Duodenal mucosa (tissue), 2 donors: ENCODE measurements around the gene PRAMEF14.
"Not testable (repeated sequence)": the region's sequence is repeated elsewhere in the genome, so short reads cannot be mapped to it uniquely, and the experiment has no call there.

Experiments
- H3K27ac ChIP-seq: one replicate; pipeline ENCODE4 v1.7.0; 2013; ENCODE audit warnings: low read depth, low read length
- H3K27me3 ChIP-seq, 2 donors: one replicate each; pipeline ENCODE4 v1.7.0; 2013; ENCODE audit warnings: low read length in 2 of 2, control low read depth in 1 of 2; ENCODE audit not compliant: insufficient read depth in 2 of 2, control insufficient read depth in 1 of 2
- H3K36me3 ChIP-seq, 2 donors: one replicate each; pipeline ENCODE4 v1.7.0; 2013; ENCODE audit warnings: low read length in 2 of 2, control low read depth in 1 of 2; ENCODE audit not compliant: insufficient read depth in 2 of 2, control insufficient read depth in 1 of 2
- H3K4me1 ChIP-seq, 2 donors: one replicate each; pipeline ENCODE4 v1.7.0; 2013; ENCODE audit warnings: low read length in 2 of 2, control low read depth in 1 of 2; ENCODE audit not compliant: insufficient read depth in 2 of 2, control insufficient read depth in 1 of 2
- H3K4me3 ChIP-seq, 2 donors: one replicate each; pipeline ENCODE4 v1.7.0; 2013; ENCODE audit warnings: low read length in 2 of 2, low read depth in 1 of 2
- H3K9ac ChIP-seq, 2 donors: one replicate each; pipeline ENCODE4 v1.7.0; 2013; ENCODE audit warnings: low read length in 2 of 2, low read depth in 1 of 2
- H3K9me3 ChIP-seq, 2 donors: one replicate each; pipeline ENCODE4 v1.7.0; 2013; ENCODE audit warnings: low read length in 2 of 2, control low read depth in 1 of 2; ENCODE audit not compliant: control insufficient read depth in 1 of 2

The PRAMEF14 gene

DNA sequence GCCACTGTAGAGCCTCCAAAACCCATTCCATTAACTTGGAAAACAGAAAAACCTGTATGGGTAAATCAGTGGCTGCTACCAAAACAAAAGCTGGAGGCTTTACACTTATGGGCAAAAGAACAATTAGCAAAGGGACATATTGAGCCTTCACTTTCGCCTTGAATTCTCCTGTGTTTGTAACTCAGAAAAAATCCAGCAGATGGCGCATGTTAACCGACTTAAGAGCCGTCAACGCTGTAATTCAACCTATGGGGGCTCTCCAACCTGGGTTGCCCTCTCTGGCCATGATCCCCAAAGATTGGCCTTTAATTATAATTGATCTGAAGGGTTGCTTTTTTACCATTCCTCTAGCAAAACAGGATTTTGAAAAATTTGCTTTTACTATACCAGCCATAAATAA is 9.8 kb upstream of the PRAMEF14 start:
- H3K4me1 ChIP-seq, H3K4me3 ChIP-seq, H3K27ac ChIP-seq, H3K27me3 ChIP-seq, H3K9ac ChIP-seq, H3K36me3 ChIP-seq, H3K9me3 ChIP-seq: not testable (repeated sequence)

- not testable (repeated sequence) for H3K4me1 ChIP-seq, H3K27ac ChIP-seq, H3K27me3 ChIP-seq, H3K9me3 ChIP-seq, H3K9ac ChIP-seq, H3K4me3 ChIP-seq, H3K36me3 ChIP-seq
Measured at GRCh38 chr1:13354475-13354874, 7.5 kb upstream of the PRAMEF14 start.

- not testable (repeated sequence) for H3K27me3 ChIP-seq, H3K9ac ChIP-seq, H3K4me3 ChIP-seq, H3K27ac ChIP-seq, H3K9me3 ChIP-seq, H3K36me3 ChIP-seq, H3K4me1 ChIP-seq
Measured at GRCh38 chr1:13353476-13353875, 6.5 kb upstream of the PRAMEF14 start.

DNA sequence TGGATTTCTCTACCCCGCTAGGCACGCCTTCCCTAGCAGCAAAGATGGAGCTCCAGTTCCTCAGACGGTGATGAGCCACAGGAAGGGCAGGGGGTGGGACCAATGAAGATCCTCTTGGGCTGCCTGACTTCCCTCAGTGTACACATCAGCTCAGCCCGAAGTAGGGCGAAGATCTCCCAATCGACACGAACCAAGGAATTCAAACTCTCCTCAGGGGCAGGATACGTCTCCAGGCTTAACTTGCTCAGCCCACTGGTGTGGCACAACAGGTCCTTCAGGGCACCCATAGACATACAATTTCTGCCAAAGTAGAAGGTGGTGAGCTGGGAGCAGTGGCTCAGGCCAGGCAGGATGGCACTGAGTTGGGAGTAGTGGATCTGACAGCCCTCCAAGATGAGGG is 4.4 kb downstream of the PRAMEF14 start:
- H3K9me3 ChIP-seq, H3K36me3 ChIP-seq, H3K27ac ChIP-seq: not testable (repeated sequence)

DNA sequence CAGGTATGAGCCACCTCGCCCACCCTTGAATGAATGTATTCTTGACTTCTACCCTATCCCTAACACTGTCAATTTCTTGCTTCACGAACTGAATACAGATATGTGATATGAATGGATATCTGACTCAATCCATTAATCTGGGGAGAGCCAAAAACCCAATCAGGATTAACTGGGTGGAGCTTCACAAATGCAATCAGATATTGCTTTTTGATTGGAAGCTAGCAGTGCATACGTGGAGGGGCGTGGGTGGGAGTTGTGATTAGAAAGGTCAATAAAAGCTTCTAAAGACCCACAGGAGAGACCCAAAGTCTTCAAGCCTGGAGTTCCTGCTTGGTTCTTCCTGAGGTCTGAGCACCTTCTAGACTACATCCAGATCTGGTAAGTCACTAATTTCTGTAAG is 31.7 kb downstream of the PRAMEF14 start, which contains the start of gene PRAMEF15:
Gene PRAMEF15, plus strand, starts transcription at position 301 of the 400 bp plus-strand sequence. CDS start 2,827 bp downstream, outside the sequence.
- H3K27me3 ChIP-seq, H3K4me1 ChIP-seq, H3K36me3 ChIP-seq, H3K27ac ChIP-seq, H3K4me3 ChIP-seq, H3K9ac ChIP-seq, H3K9me3 ChIP-seq: not testable (repeated sequence)

More for the DNA sequence above, 4.4 kb downstream of the PRAMEF14 start:
- H3K27me3 ChIP-seq, H3K4me3 ChIP-seq, H3K9ac ChIP-seq, H3K4me1 ChIP-seq: not testable (repeated sequence)

DNA sequence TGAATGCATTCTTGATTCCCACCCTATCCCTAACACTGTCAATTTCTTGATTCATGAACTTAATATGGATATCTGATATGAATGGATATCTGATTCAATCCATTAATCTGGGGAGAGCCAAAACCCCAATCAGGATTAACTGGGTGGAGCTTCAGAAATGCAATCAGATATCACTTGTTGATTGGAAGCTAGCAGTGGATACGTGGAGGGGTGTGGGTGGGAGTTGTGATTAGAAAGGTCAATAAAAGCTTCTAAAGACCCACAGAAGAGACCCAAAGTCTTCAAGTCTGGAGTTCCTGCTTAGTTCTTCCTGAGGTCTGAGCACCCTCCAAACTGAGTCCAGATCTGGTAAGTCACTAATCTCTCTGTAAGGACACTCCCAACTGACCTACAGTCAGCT is 43.7 kb downstream of the PRAMEF14 start, which contains the start of gene PRAMEF33:
Gene PRAMEF33, plus strand, starts transcription at position 301 of the 400 bp plus-strand sequence. CDS start 2,416 bp downstream, outside the sequence.
- H3K36me3 ChIP-seq, H3K27ac ChIP-seq, H3K9ac ChIP-seq, H3K4me3 ChIP-seq, H3K4me1 ChIP-seq, H3K27me3 ChIP-seq, H3K9me3 ChIP-seq: not testable (repeated sequence)

DNA sequence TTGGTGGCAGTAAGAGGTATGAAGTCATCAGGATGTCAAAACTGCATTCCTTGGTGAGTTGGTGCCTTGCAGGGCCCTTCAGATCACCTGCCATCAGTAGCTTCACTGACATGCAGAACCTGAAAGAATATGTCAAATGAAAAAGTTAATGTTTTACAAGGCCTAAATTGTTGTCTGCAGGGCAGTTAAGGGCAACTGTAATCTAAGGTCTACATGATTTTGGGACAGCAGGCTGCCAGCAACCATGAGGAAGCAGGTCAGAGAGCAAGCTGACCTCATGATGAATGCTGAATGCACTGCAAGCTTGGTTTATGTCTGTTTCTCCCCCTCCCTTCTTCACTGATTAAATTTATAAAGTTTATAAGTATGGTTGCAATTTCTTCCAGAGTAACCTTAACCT is 44.7 kb downstream of the PRAMEF14 start:
- not testable (repeated sequence) for H3K9me3 ChIP-seq, H3K27ac ChIP-seq, H3K4me1 ChIP-seq, H3K36me3 ChIP-seq, H3K4me3 ChIP-seq, H3K27me3 ChIP-seq, H3K9ac ChIP-seq

DNA sequence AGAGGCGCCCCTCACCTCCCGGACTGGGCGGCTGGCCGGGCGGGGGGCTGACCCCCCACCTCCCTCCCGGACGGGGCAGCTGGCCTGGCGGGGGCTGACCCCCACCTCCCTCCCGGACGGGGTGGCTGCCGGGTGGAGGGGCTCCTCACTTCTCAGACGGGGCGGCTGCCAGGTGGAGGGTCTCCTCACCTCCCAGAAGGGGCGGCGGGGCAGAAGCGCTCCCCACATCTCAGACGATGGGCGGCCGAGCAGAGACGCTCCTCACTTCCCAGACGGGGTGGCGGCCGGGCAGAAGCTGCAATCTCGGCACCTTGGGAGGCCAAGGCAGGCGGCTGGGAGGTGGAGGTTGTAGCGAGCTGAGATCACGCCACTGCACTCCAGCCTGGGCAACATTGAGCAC is 48.2 kb downstream of the PRAMEF14 start:
- H3K9ac ChIP-seq, H3K9me3 ChIP-seq, H3K36me3 ChIP-seq, H3K27me3 ChIP-seq, H3K27ac ChIP-seq, H3K4me3 ChIP-seq, H3K4me1 ChIP-seq: not testable (repeated sequence)

DNA sequence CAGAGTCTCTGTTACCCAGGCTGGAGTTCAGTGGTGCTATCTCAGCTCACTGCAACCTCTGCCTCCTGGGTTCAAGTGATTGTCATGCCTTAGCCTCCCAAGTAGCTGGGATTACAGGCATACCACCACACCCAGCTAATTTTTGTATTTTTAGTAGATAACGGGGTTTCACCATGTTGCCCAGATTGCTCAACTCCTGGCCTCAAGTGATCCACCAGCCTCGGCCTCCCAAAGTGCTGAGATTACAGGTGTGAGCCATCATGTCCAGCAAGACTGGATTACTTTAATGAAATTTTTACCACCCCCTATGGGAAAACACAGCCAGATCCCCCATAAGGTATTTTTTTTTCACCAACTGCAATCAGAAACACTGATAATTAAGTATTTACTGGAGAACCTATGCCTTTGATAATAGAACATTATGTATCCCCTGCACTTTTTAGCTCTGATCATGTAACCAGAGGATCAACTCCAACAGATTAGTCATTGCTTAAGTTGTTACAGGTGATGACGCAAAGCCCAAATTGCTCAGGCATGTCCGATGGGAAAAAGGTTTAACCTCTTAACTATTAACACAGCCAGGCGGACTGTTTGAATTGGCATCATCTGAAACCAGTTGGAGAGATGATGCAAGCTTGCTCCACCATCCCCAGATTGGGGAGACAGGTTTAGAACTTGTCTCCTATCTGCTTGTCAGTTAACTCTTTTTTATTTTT is 49.6 kb downstream of the PRAMEF14 start:
- not testable (repeated sequence) for H3K27ac ChIP-seq, H3K9me3 ChIP-seq, H3K9ac ChIP-seq, H3K4me3 ChIP-seq, H3K27me3 ChIP-seq, H3K36me3 ChIP-seq, H3K4me1 ChIP-seq
